HG03460 (cell line): ENCODE results near the gene OR2T8.

ENCODE experiments used
- ATAC-seq: cut with Tn5 transposase; IDR thresholded peaks from one replicate; pipeline ENCODE4 v1.9.1; 2021; ENCODE audit not compliant: unreplicated experiment

The OR2T8 gene

GRCh38 chr1:247953408-247953807, 33.4 kb downstream of the OR2T8 start:
- no peak for ATAC-seq

- ATAC-seq, result no peak
Measured at GRCh38 chr1:247961791-247962190, 41.7 kb downstream of the OR2T8 start.

DNA sequence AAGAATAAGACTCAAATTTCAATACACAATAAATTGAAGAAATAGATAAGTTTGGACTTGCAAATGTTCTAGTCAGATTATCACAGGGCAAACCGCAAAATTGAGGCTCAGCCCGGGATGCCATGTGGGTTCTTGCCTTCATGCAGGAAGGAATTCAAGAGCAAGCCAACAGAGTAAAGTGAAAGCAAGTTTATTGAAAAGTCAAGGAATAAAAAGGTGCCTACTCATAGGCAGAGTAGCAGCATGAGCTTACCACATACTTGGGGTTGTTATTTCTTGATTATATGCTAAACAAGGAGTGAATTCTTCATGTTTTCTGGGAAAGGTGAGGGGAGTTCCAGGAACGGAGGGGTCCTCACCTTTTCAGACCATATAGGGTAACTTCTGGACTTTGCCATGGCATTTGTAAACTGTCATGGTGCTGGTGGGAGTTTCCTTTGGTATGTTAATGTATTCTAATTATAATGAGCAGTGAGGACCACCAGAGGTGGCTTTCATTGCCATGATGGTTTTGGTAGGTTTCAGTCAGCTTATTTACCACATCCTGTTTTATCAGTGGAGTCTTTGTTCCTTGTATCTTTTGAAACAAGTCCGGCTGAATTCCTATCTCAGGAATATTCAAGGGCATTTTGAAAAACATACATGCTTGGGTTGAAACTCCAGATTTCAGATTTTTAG, 43.0 kb downstream of the OR2T8 start:
- no peak for ATAC-seq

- ATAC-seq, result no peak
Measured at GRCh38 chr1:247964933-247965332, 44.9 kb downstream of the OR2T8 start, which contains the start of gene OR2AK2. Gene OR2AK2, plus strand, starts transcription at chr1:247965233. Its CDS starts 144 bp downstream, at chr1:247965377.

- ATAC-seq, result peak; percentile 76
Measured at GRCh38 chr1:247966532-247967204, 46.6 kb downstream of the OR2T8 start.
